Neuronal stem cell (in vitro differentiated cells): ENCODE results near the gene PPP1R7.

Source experiments
- DNase-seq: peaks from one replicate; pipeline ENCODE4 v3.0.0-alpha.2; 2013; ENCODE audit warnings: low spot score
- H2AFZ ChIP-seq: one replicate; pipeline ENCODE4 v1.6.1; 2013; ENCODE audit warnings: mild to moderate bottlenecking, low read length, inconsistent platforms
- H2AK5ac ChIP-seq: 2 replicates; pipeline ENCODE4 v1.6.1; 2013; ENCODE audit warnings: low read depth, mild to moderate bottlenecking, inconsistent platforms, low read length, moderate library complexity, mixed read lengths
- H2BK120ac ChIP-seq: 2 replicates; pipeline ENCODE4 v1.6.1; 2013; ENCODE audit warnings: low read depth, mild to moderate bottlenecking, inconsistent platforms, low read length, moderate library complexity, mixed read lengths
- H2BK12ac ChIP-seq: one replicate; pipeline ENCODE4 v1.6.1; 2013; ENCODE audit warnings: low read length, inconsistent platforms
- H2BK15ac ChIP-seq: 2 replicates; pipeline ENCODE4 v1.6.1; 2013; ENCODE audit warnings: mild to moderate bottlenecking, low read length, inconsistent platforms, mixed read lengths
- H2BK5ac ChIP-seq: one replicate; pipeline ENCODE4 v1.6.1; 2013; ENCODE audit warnings: inconsistent platforms, mild to moderate bottlenecking, low read length, moderate library complexity
- H3K14ac ChIP-seq: one replicate; pipeline ENCODE4 v1.6.1; 2013; ENCODE audit warnings: low read length, inconsistent platforms
- H3K18ac ChIP-seq: 2 replicates; pipeline ENCODE4 v1.6.1; 2013; ENCODE audit warnings: low read length, inconsistent platforms
- H3K23ac ChIP-seq: 2 replicates; pipeline ENCODE4 v1.6.1; 2013; ENCODE audit warnings: low read depth, mild to moderate bottlenecking, mixed read lengths, low read length, inconsistent platforms; ENCODE audit not compliant: poor library complexity
- H3K27ac ChIP-seq: replicated peaks from 3 replicates; pipeline ENCODE4 v1.5.1; 2013; ENCODE audit warnings: low read length, inconsistent platforms
- H3K27me3 ChIP-seq, 3 experiments: 2 replicates each; pipeline ENCODE4 v1.6.1; 2013; ENCODE audit warnings: low read length in 3 of 3, mild to moderate bottlenecking in 2 of 3, inconsistent platforms in 1 of 3, low read depth in 1 of 3, mixed read lengths in 1 of 3, moderate library complexity in 1 of 3; ENCODE audit not compliant: control insufficient read depth in 3 of 3, insufficient read depth in 3 of 3
- H3K36me3 ChIP-seq, 2 donors: replicated peaks in 1 of 2; 2 replicates each; pipeline ENCODE4 v1.6.1; 2013; ENCODE audit warnings: low read length in 2 of 2; ENCODE audit not compliant: control insufficient read depth in 2 of 2, insufficient read depth in 2 of 2
- H3K4ac ChIP-seq: 2 replicates; pipeline ENCODE4 v1.6.1; 2013; ENCODE audit warnings: inconsistent platforms, mild to moderate bottlenecking, low read length, moderate library complexity
- H3K4me1 ChIP-seq, 2 donors: 1 replicate in 1 of 2; 2 replicates in 1 of 2; pipeline ENCODE4 v1.6.1; 2013; ENCODE audit warnings: low read length in 2 of 2, low read depth in 1 of 2; ENCODE audit not compliant: control insufficient read depth in 2 of 2, insufficient read depth in 1 of 2
- H3K4me2 ChIP-seq: one replicate; pipeline ENCODE4 v1.6.1; 2013; ENCODE audit warnings: mild to moderate bottlenecking, low read length, inconsistent platforms; ENCODE audit not compliant: insufficient read depth, poor library complexity, severe bottlenecking
- H3K4me3 ChIP-seq, 2 donors: 2 replicates each; pipeline ENCODE4 v1.5.1; 2013; ENCODE audit warnings: low read length in 2 of 2, mild to moderate bottlenecking in 2 of 2, inconsistent platforms in 1 of 2, moderate library complexity in 1 of 2
- H3K79me1 ChIP-seq: one replicate; pipeline ENCODE4 v1.6.1; 2013; ENCODE audit warnings: low read depth, mild to moderate bottlenecking, inconsistent platforms, low read length, moderate library complexity
- H3K9ac ChIP-seq: one replicate; pipeline ENCODE4 v1.6.1; 2013; ENCODE audit warnings: mild to moderate bottlenecking, low read depth, low read length, inconsistent platforms; ENCODE audit not compliant: poor library complexity
- H3K9me3 ChIP-seq, 2 donors: replicated peaks in 1 of 2; 2 replicates each; pipeline versions ENCODE3 to v1.6.1; 2013; ENCODE audit warnings: low read length in 2 of 2, mild to moderate bottlenecking in 2 of 2, inconsistent platforms in 1 of 2, low read depth in 1 of 2, mixed read lengths in 1 of 2, moderate library complexity in 1 of 2; ENCODE audit not compliant: control insufficient read depth in 2 of 2, insufficient read depth in 1 of 2
- H4K8ac ChIP-seq: one replicate; pipeline ENCODE4 v1.6.1; 2013; ENCODE audit warnings: low read depth, mild to moderate bottlenecking, inconsistent platforms, low read length, moderate library complexity
- H4K91ac ChIP-seq: one replicate; pipeline ENCODE4 v1.6.1; 2013; ENCODE audit warnings: low read length, low read depth, mild to moderate bottlenecking, inconsistent platforms; ENCODE audit not compliant: poor library complexity
- WGBS, 2 donors: extraction: QIAGEN DNeasy Blood & Tissue Kit; methylation state at CpG; one replicate each; pipeline ENCODE4 v1.1.7; 2013; ENCODE audit warnings: missing lambda C conversion rate in 2 of 2, mixed read lengths in 1 of 2; ENCODE audit not compliant: insufficient read length in 2 of 2, insufficient replicate concordance in 1 of 2; ENCODE audit errors: extremely low coverage in 2 of 2; 5-methylcytosine and 5-hydroxymethylcytosine counted together

Gene PPP1R7

DNA sequence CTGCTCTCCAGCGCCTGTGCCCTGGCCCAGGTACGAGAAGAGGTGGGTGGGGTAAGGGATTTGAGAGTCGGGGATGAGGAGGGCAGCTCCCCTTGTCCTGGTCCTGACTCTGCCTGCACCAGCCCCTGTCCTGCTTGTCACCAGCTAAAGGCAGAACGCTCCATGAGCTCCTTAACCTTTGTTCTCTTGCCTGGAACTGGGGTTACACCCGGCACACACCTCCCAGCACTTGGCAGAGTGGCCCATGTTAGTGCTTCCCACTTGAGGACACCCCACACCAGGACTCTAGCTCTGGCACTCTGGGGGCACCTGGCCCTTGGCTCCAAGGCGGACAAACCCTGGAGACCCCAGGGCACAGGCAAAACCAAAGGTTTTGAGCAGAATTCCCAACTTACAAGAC lies 57.4 kb downstream of the PPP1R7 start:
- Histone ChIP-seq H2BK5ac (peak overlapping the region; percentile 19), H3K9ac (no peak overlapping the region), H3K4me2 (no peak overlapping the region), H2BK15ac (no peak overlapping the region), H2BK120ac (no peak overlapping the region), H4K91ac (no peak overlapping the region), H2AFZ (no peak overlapping the region), H3K4me3 (no peak overlapping the region), H3K27me3 (peaks cover 0 to 16% (median 0%) of the 10 kb centered on the region in 3 experiments), H3K23ac (no peak overlapping the region), H3K14ac (no peak overlapping the region), H3K9me3 (no peaks in the 10 kb centered on the region), H3K27ac (no peak overlapping the region), H3K36me3 (no peaks in the 10 kb centered on the region), H4K8ac (no peak overlapping the region), H3K4me1 (peaks cover 0 to 7% of the 10 kb centered on the region in 2 donors), H3K4ac (no peak overlapping the region), H2BK12ac (no peak overlapping the region), H2AK5ac (peak overlapping the region; percentile 71), H3K18ac (peak overlapping the region; percentile 81), H3K79me1 (peaks cover 2% of the 10 kb centered on the region)
- no CpG with 5 or more reads among the region's 6 CpGs for WGBS, 2 donors
- no peak for DNase-seq

- H2BK120ac ChIP-seq: no peak overlapping the region
- no peak overlapping the region for H3K4me3 ChIP-seq
- no peak overlapping the region for H3K27ac ChIP-seq
- H3K4me1 ChIP-seq: peaks cover 0 to 7% of the 10 kb centered on the region in 2 donors
- no peak overlapping the region for H2BK15ac ChIP-seq
- H2AFZ ChIP-seq: no peak overlapping the region
- peaks cover 2% of the 10 kb centered on the region for H3K79me1 ChIP-seq
- no CpG with 5 or more reads among the region's 6 CpGs for WGBS, 2 donors
- H3K9ac ChIP-seq: no peak overlapping the region
- H3K14ac ChIP-seq: no peak overlapping the region
- no peak overlapping the region for H3K4ac ChIP-seq
- no peaks in the 10 kb centered on the region for H3K36me3 ChIP-seq
- H4K91ac ChIP-seq: no peak overlapping the region
- H2BK5ac ChIP-seq: peak overlapping the region; percentile 19
- no peak for DNase-seq
- H2AK5ac ChIP-seq: peak overlapping the region; percentile 71
- H3K18ac ChIP-seq: no peak overlapping the region
- no peaks in the 10 kb centered on the region for H3K9me3 ChIP-seq
- H2BK12ac ChIP-seq: no peak overlapping the region
- peaks cover 0 to 19% (median 0%) of the 10 kb centered on the region in 3 experiments for H3K27me3 ChIP-seq
- H3K23ac ChIP-seq: no peak overlapping the region
- no peak overlapping the region for H4K8ac ChIP-seq
- no peak overlapping the region for H3K4me2 ChIP-seq
Measured at GRCh38 chr2:241208058-241208457, 57.8 kb downstream of the PPP1R7 start.

DNA sequence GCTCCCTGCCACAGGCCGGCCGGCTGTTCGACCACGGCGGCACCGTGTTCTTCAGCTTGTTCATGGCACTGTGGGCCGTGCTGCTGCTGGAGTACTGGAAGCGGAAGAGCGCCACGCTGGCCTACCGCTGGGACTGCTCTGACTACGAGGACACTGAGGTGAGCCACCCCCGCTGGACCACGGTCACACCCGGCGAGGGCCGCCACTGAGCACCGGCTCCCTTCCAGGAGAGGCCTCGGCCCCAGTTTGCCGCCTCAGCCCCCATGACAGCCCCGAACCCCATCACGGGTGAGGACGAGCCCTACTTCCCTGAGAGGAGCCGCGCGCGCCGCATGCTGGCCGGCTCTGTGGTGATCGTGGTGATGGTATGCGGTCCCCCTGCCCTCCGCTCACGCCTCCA lies 59.0 kb downstream of the PPP1R7 start:
- H3K27me3 ChIP-seq: peaks cover 0 to 19% (median 0%) of the 10 kb centered on the region in 3 experiments
- peak overlapping the region; percentile 99 for H2BK15ac ChIP-seq
- H4K8ac ChIP-seq: peak overlapping the region; percentile 82
- H3K4me3 ChIP-seq: no peak overlapping the region
- no peak overlapping the region for H3K4ac ChIP-seq
- no peaks in the 10 kb centered on the region for H3K36me3 ChIP-seq
- DNase-seq: no peak
- H3K4me2 ChIP-seq: no peak overlapping the region
- H3K14ac ChIP-seq: peak overlapping the region; percentile 21
- peaks cover 0 to 7% of the 10 kb centered on the region in 2 donors for H3K4me1 ChIP-seq
- H3K23ac ChIP-seq: peak overlapping the region; percentile 43
- no peaks in the 10 kb centered on the region for H3K9me3 ChIP-seq
- H2BK120ac ChIP-seq: no peak overlapping the region
- H3K9ac ChIP-seq: no peak overlapping the region
- no CpG with 5 or more reads among the region's 33 CpGs for WGBS, 2 donors
- no peak overlapping the region for H4K91ac ChIP-seq
- H2BK12ac ChIP-seq: no peak overlapping the region
- H3K79me1 ChIP-seq: peaks cover 2% of the 10 kb centered on the region
- H3K18ac ChIP-seq: peak overlapping the region; percentile 83
- H2AFZ ChIP-seq: no peak overlapping the region
- no peak overlapping the region for H2BK5ac ChIP-seq
- peak overlapping the region; percentile 95 for H2AK5ac ChIP-seq
- H3K27ac ChIP-seq: no peak overlapping the region

DNA sequence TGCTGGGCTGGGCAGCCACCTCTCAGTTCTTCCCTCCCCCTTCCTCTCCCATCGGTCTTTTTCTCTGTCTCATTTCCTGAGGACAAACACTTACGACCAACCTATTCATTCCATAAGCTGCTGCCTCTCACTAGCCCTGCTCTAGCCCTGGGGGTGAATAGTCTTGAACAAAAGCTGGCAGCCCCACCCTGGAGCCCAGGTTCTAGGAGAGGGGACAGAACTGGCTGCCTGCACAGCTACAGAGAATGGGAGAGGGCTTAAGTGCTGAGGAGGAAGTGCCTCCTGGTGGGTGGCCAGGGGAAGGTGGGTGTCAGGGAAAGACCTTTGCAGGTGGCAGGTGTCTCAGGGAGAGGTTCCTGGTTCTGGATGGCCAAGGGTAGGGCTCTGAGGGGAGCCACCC lies 61.0 kb downstream of the PPP1R7 start:
- Histone ChIP-seq H3K79me1 (no peaks in the 10 kb centered on the region), H4K91ac (no peak overlapping the region), H3K23ac (no peak overlapping the region), H3K18ac (peak overlapping the region; percentile 66), H3K27ac (no peak overlapping the region), H3K4me2 (no peak overlapping the region), H2BK5ac (peak overlapping the region; percentile 35), H2BK120ac (no peak overlapping the region), H2BK12ac (peak overlapping the region; percentile 1), H3K9ac (no peak overlapping the region), H2AFZ (no peak overlapping the region), H3K9me3 (no peaks in the 10 kb centered on the region), H3K14ac (no peak overlapping the region), H4K8ac (no peak overlapping the region), H2AK5ac (peak overlapping the region; percentile 84), H3K4me3 (no peak overlapping the region), H2BK15ac (no peak overlapping the region), H3K27me3 (peaks cover 0 to 27% (median 0%) of the 10 kb centered on the region in 3 experiments), H3K4ac (no peak overlapping the region), H3K36me3 (no peaks in the 10 kb centered on the region), H3K4me1 (peaks cover 0 to 14% of the 10 kb centered on the region in 2 donors)
- DNase-seq: no peak
- WGBS, 2 donors: no CpG with 5 or more reads among the region's 2 CpGs
